ENCODE measurements around the gene SLBP.

SLBP gene

DNA sequence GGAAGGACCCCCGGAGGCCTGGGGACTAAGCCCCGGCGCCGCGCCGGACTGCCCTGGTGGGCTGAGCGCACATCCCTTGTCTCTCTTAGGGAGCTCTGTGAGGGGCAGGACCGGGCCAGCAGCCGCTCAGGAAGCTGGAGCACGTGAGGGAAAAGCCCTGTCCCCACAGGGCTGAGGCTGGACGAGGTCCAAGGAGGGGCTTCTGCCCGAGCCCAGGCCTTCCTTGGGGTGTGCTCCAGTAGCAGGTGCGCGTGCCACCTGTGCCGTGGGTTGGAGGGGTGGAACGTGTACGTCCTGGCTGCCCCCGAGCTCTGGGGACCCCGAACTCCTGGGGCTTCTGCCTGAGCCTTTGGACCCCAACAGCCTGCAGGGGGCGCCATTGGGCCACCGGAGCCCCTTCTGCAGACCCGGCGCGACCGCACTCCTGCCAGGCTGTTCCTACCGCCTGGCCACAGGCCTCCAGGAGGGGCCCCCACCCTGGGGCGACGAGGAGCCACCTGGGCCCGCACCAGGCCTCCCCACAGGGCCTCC is 36.4 kb upstream of the SLBP start:
- peak; percentile 48 for DNase-seq (ENCODE audit: low read depth)

DNA sequence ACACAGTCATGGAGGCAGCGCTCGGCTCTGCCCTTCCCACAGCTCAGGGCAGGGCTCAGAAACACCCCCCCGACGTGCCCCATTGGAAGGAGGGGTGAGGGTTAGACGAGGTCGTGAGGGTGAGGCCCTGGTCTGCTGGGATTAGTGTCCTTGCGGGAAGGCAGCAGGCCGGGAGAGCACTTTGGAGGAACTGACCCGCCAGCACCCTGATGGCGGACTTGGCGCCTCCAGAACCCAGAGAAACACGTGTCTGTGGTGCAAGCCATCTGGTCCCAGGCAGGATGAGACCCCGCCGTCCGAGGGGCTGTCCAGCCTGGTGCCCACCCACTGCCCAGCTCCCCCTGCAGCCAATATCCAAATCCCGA is 35.5 kb upstream of the SLBP start:
- DNase-seq (ENCODE audit: low read depth) = no peak

DNA sequence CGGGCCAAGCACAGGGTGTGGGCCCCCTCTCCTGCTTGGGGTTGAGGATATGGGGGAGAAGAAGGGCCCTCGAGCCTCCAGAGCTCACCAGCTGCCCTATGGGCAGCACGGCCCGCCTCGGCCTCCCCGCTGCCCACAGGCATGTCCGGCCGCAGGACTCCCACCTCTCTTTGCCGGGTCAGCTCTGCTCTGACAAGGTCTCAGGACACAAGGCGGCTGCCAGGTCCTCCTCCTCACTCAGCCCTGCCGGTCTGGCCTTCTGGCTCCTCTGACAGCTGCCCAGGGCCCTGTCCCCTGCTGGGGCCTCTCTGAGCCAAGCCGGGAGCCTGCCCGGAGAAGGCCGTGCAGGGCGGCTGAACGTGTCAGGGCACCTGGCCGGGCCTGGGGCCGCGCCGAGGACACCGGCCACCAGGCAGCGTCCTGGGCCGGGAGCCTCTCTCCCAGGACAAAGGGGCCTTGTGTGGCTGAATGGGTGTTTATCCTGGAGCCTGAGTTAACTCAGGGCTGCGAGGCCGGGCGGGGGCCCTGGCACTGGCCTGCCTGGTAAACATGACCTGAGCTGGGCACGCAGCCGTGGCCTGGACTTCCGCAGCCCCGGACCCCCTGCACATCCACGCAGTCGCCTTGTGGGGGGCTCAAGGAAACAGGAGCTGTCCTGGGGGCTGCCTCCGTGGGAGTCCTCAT is 34.9 kb upstream of the SLBP start:
- DNase-seq (ENCODE audit: low read depth) = no peak

DNA sequence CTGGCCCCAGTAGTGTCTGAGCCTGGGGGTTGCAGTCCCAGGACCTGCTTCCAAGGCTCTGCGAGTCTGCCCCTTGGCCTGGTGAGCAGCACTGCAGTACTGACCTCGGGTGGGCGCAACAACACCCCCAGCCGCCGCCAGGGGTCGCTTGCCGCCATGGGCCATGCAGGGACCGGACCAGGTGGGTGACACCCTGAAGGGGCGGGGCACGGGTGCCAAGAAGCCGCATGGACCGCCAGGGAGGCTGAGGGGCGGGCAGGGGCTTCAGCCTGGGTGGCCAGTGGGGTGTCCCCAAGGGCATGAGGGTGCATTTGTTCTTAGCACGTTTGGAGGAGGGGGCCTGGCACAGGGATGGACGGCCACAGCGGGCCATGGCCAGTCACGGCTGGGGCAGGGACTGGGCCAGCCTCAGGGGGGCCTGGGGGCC is 34.2 kb upstream of the SLBP start:
- peak; percentile 42 for DNase-seq (ENCODE audit: low read depth)

DNA sequence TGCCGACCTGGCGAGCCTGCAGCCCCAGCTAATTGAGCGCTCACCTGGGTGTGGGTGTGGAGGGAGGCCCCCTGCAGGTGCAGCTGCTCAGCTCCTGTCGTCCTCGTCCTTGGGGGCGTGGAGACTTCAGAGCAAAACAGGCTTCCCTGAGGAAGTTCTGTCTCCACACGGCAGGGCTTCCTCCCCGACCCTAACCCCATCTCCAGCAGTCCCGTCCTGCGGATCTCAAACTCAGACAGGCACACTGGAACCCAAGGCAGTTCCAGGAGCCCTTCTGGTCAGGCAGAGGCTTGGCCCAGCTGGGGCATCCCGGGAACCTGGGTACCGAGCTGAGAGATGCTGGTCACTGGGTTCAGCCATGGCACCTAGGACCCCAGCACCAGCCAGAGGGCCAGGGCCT is 33.6 kb upstream of the SLBP start:
- DNase-seq (ENCODE audit: low read depth) = no peak

DNA sequence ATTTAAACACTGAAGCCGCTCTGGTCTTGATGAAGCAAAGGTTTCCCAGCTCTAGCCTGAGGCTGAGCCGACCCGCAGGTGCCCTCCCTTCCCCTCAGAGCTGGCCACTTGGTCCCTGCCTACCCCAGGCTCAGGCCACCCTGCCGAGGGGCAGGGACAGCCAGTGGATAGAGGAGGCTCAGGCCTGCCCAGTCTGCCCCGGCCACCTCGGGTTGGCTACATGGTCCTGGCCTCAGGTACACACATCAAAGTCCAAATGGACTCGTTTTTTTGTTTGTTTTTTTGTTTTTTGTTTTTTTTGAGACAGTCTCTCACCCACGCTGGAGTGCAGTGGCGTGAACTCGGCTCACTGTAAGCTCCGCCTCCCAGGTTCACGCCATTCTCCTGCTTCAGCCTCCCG is 33.0 kb upstream of the SLBP start:
- DNase-seq (ENCODE audit: low read depth) = no peak

DNA sequence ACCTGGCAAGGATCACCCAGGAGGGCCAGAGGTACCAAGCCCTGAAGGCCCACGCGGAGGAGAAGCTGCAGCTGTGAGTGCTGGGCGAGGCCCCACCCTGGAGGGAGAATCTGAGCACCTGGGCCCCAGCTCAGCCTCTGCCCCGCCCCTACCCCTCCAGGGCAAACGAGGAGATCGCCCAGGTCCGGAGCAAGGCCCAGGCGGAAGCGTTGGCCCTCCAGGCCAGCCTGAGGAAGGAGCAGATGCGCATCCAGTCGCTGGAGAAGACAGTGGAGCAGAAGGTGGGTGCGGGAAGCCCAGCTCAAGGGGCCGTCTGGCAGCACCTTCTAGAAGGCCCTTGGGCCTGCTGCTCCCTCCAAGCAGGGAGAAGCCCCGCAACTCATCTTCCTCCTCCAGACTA is 32.4 kb upstream of the SLBP start:
- DNase-seq (ENCODE audit: low read depth) = no peak

DNA sequence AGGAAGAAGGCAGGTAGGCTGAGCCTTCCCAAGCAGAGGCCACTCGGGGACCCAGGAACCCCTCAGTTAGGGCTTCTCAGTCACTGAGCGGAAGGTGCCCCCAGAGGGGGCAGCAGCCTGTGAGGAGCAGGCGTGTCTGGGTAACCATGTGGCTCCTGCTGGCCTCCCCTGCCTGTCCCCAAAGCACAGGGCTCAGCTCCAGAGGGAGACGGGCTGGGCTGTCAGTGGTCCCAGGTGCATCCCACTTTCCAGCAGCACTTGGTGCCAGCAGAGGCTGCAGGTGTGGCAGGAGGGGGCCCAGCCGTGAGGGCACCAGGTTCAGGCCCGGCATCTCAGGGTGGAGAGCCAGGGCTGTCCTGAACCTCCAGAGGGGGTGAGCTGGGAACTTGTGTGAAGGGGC is 31.9 kb upstream of the SLBP start:
- no peak for DNase-seq (ENCODE audit: low read depth)

DNA sequence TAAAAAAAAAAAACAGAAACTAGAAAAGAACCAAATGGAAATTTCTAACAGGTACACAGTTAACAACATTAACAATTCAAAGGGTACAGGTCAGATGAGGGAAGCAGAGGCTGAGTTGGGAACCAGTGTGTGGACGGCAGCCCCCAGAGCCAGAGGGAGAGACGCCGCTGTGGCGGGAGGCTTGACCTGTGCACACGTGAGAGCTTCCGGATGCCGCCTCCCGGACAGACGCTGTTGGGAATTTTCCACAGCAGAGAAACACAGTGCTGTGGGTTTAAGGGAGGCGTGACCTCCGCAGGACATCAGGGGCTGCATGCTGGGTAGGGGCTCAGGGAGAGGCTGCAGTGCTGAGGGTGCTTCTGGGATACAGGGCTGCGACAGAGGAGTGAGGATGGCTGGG is 31.4 kb upstream of the SLBP start:
- DNase-seq (ENCODE audit: low read depth) = no peak

DNA sequence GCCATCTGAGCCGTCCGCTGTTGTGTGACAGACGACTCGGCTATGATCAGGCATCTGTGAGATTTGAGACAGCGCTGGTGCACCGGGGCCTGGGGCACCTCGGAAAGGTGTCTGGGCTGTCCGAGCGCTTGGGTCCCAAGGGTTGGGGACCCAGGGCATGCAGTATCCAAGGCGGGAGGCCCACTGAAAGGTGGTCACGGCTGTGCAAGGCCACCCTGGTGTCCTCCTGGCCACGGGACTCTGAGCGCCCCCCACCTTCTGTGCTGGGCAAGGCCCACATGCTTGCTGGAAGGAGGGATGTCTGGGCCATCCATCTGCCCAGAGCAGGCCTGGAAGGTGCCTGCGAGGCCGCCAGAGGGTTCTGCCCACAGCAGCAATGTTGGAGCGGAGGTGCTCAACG is 29.1 kb upstream of the SLBP start:
- DNase-seq (ENCODE audit: low read depth) = no peak

DNA sequence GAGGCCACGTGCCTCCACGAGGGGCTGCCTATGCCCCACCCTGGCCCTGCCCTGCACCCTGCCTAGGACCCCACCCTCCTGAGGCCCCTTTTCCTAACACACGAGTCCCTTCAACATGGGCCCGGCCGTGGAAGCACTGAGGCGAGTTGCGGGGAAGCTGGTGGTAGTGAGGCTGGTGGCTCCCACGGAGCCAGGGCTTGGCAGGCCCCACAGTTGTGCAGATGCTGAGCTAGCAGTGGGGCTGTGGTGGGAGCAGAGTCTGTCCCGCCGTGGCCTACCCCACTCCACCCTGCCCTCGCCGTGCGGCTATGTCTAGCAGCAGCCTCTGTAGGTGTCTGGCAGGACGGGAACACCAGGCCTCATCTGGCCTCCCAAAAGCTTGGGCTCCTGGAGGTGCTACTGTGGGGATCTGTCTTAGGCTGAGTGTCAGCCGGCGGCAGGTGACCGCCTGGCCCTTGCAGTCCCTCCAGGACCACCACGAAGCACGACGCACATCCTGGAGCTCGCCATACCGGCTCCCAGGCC is 28.0 kb upstream of the SLBP start:
- DNase-seq (ENCODE audit: low read depth) = no peak

DNA sequence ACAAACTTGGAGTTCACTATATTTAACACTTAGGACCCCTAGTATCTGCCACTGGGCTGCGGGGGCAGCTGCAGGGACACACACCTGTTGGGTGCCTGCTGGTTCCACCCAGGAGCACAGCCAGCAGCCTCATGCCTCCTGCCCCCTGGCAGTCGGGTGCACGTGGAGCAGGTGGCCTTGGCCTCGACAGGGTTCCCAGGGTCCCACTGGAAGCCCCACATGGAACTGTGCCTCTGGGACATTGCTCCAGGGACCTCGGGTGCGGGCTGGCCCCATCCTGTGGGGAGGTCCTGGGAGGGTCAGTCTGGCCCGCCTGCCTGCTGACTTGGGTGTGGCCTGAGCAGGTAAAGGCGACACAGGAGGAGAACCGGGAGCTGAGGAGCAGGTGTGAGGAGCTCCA is 27.2 kb upstream of the SLBP start:
- no peak for DNase-seq (ENCODE audit: low read depth)

DNA sequence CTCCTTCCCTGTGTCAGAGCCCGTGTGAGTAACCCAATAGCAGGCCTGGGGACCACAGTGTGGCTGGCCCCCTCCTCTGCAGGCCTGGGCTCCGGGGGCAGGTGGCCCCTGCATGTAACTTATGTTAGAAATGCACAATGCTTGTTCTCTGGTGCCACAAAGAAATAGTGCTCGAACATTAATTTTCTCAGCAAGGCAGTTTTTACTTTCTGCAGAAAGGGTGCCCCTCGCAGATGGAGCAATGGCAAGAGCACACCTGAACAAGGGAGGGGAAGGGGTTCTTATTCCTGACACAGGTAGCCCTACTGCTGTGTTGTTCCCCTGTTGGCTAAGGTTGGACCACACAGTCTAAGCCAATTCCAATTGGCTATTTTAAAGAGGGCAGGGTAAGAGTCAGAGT is 26.3 kb upstream of the SLBP start:
- DNase-seq (ENCODE audit: low read depth) = no peak

DNA sequence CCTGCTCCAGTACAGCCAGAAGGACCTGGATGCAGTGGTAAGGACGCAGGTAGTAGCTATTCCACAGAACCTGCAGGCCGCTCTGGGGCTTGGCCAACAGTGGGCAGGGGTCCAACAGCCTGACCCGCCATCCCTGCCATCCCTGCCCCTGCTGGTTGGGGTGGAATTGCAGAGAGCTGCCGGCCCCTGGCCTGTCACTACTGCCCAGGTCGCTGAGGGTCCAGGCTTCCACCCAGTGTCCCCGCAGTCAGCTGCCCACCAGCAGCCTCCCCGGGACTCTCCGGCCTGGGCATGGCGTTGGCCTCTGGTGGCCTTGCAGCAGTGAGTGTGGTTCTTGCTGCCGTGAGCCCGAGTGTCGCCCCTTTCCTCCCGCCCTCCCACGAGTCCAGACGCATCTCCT is 25.5 kb upstream of the SLBP start:
- DNase-seq (ENCODE audit: low read depth) = no peak

DNA sequence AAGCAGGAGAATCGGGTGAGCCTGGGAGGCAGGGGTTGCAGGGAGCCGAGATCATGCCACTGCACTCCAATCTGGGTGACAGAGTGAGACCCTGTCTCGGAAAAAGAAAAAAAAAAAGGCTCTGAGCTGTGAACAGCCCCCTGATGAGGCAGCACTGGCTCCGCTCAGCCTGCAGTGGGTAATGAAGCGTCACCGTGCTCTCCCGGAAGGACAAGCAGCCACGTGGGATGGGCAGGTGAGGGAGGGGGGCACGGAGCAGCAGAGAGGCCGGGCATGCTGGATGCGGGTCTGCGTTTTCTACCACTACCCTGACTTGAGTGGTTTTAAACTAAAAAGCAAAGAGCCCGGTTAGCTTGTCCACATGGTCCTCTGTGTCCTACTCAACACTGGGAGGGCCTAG is 24.7 kb upstream of the SLBP start:
- DNase-seq (ENCODE audit: low read depth) = no peak

DNA sequence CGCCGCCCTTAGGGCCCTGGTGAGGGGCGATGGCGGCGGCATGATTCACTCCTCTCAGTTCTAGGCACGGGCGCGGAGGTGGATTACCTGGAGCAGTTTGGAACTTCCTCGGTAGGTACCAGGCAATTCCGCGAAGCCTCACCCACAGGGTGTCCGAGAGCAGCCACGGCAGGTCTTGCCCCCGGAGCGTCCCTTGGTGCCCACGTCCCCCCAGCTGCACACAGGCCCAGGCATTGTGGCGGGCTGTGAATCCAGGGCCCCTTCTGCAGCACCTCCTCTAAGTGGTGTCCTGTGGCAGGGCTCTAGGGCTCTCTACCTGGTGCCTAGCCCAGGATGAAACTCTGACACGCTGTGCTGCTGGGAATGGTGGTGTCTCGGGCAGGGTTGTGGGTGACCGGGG is 23.1 kb upstream of the SLBP start:
- DNase-seq (ENCODE audit: low read depth) = no peak

DNA sequence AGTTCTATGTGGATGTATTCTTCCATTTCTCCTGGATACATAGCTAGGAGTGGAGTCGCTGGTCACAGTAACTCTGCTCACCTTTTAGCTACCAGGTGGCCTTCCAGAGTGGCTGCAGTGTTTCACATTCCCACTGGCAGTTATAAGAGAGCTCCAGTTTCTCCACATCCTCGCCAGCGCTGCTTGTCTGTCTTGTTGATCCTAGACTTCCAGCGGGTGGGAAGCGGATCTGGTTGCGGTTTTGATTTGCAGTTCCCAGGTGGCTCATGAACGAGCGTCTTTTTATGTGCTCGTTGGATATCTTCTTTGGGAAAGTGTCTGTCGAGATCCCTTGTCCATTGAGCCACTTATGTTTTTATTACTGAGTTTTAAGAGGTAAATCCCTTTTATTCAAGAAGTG is 20.8 kb upstream of the SLBP start:
- no peak for DNase-seq (ENCODE audit: low read depth)

DNA sequence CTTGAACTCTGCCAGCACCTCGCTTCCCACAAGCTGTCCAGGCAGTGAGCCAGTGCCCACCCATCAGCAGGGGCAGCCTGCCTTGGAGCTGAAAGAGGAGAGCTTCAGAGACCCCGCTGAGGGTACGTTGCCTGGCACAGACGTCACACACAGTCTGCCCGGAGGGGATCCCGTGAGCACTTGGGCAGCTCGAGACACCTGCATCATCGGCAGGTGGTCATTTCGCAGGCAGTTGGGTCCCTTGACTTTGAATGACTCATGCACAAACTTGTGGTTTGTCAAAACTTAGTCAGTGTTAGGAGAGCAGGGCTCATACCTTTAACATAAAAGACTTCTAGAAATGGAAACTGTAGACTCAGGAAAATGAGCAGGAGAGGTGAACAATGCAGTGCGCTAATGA is 19.1 kb upstream of the SLBP start:
- no peak for DNase-seq (ENCODE audit: low read depth)

DNA sequence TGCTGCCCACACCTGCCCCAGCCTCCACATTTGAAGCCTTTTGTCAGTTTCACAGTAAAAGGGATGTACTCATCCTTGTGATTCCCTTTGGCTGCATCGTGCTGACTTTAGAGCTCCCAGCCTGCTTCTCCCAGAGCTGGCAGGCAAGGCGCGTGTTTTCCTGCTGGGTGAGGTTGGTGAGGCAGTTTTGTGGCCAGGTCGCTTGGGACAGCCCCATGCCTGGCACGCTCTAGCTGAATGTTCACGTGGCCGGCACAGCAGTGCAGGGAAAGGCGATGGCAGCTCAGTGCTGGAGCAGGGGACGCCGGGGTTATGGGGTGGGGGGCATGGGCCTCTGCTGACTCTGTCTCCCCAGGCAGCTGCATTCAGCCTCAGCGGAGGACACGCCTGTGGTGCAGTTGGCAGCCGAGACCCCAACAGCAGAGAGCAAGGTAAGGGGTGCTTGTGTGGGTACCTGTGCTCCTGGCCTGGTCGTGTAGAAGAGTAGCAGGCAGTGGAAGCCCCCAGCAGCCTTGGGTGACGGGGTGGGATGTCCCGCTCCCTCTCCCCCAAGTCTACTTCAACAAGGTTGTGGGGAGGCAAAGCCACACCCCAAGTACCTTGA is 18.5 kb upstream of the SLBP start:
- DNase-seq (ENCODE audit: low read depth) = no peak

DNA sequence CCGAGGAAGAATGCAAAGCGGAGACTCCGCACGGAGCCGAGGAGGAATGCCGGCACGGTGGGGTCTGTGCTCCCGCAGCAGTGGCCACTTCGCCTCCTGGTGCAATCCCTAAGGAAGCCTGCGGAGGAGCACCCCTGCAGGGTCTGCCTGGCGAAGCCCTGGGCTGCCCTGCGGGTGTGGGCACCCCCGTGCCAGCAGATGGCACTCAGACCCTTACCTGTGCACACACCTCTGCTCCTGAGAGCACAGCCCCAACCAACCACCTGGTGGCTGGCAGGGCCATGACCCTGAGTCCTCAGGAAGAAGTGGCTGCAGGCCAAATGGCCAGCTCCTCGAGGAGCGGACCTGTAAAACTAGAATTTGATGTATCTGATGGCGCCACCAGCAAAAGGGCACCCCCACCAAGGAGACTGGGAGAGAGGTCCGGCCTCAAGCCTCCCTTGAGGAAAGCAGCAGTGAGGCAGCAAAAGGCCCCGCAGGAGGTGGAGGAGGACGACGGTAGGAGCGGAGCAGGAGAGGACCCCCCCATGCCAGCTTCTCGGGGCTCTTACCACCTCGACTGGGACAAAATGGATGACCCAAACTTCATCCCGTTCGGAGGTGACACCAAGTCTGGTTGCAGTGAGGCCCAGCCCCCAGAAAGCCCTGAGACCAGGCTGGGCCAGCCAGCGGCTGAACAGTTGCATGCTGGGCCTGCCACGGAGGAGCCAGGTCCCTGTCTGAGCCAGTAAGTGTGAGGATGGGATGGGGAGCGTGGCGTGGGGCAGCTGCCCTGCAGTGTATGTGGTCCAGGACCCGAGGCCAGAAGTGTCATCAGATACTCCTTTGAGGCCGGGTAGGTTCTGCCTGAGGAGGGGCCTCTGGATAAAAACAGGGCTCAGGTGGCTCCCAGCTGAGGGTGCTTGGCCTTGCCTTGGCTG is 16.2 kb upstream of the SLBP start:
- DNase-seq (ENCODE audit: low read depth) = no peak

DNA sequence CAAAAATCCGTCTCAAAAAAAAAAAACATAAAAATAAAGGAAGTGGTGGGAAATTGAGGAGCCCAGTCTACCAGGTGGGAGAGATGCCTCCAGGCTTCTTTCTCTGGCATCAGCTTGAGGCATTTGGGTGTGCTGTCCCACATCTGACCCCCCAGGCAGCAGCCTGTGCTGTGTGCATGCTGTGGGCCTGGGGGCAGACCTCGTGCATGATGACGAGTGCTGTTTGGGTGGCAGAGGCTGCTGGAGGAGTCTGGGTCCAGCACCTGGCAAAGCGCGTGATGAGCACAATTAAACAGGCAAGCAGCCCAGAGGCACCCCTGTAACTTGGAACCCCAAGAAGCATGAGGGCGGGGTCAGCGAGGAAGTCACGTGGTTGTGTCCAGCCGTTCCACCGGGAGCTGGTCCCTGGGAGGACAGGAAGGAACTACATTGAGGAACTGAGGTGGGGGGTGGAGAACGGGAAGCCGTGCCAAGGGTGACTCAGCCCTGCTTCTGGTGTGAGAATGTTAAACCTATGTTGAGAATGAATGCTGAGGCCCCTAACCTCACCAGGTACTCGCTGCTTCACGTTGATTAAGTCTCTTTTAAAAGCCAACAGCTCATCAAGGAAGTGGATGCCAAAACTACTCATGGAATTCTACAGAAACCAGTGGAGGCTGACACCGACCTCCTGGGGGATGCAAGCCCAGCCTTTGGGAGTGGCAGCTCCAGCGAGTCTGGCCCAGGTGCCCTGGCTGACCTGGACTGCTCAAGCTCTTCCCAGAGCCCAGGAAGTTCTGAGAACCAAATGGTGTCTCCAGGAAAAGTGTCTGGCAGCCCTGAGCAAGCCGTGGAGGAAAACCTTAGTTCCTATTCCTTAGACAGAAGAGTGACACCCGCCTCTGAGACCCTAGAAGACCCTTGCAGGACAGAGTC is 15.3 kb upstream of the SLBP start:
- no peak for DNase-seq (ENCODE audit: low read depth)
